Iris pigment epithelial cell (primary cell): ENCODE results near the gene TRMT44.

ENCODE experiments used
- DNase-seq: peaks from one replicate; pipeline ENCODE4 v3.0.0-alpha.2; 2011; ENCODE audit warnings: low read depth

The TRMT44 gene

GRCh38 chr4:8514391-8514790 lies 73.8 kb downstream of the TRMT44 start:
- no peak for DNase-seq

GRCh38 chr4:8515316-8516060 lies 74.9 kb downstream of the TRMT44 start:
- peak; percentile 53 for DNase-seq

- DNase-seq: no peak
These were observed 75.5 kb downstream of the TRMT44 start for GRCh38 chr4:8516061-8516573.

- DNase-seq: no peak
These were observed 76.5 kb downstream of the TRMT44 start for GRCh38 chr4:8516996-8517550.

GRCh38 chr4:8517946-8518345 lies 77.4 kb downstream of the TRMT44 start:
- DNase-seq: no peak

- no peak for DNase-seq
These were observed 81.9 kb downstream of the TRMT44 start for GRCh38 chr4:8522160-8523120.

GRCh38 chr4:8523175-8523574 lies 82.6 kb downstream of the TRMT44 start:
- DNase-seq: no peak

- no peak for DNase-seq
These were observed 83.2 kb downstream of the TRMT44 start for GRCh38 chr4:8523766-8524165.

- no peak for DNase-seq
These were observed 84.2 kb downstream of the TRMT44 start for GRCh38 chr4:8524595-8525382.

- DNase-seq: no peak
These were observed 85.0 kb downstream of the TRMT44 start for GRCh38 chr4:8525383-8526120.
